ENCODE data around the gene ZNF426. TPM values are rescaled to one million over a fixed set of nuclear protein-coding genes. Genes with fewer than 3 reads are reported as not detected.
A peak's percentile ranks its signal among the peaks of the same experiment; 100 is the strongest.

Gene ZNF426
- total and polyA plus RNA-seq, 2 of the 13 experiments (the other 11 are each of a cell fraction or from before 2014, with no cell fraction given): 3.8 to 14.9 TPM

- TF ChIP-seq ZNF510 (CRISPR knock-in tag; IDR thresholded peaks at IDR 0.05; ENCODE audit: low read depth): 0 out of 2 replicates have a peak, but pooled peaks have one; percentile 45
- TF ChIP-seq ZNF205 (CRISPR knock-in tag; IDR thresholded peaks at IDR 0.05): 0 out of 2 replicates have a peak, but pooled peaks have one; percentile 40
- TF ChIP-seq MTA1 (CRISPR knock-in tag; IDR thresholded peaks at IDR 0.05; ENCODE audit: borderline replicate concordance): peak; percentile 51; the same call in 1 of the 2 replicates
- TF ChIP-seq ETV5 (CRISPR knock-in tag; IDR thresholded peaks at IDR 0.05; ENCODE audit: borderline replicate concordance): peak; percentile 83; the same call in 1 of the 2 replicates
- peak; percentile 65; the same call in 1 of the 2 replicates for TF ChIP-seq ARNT2 (CRISPR knock-in tag; IDR thresholded peaks at IDR 0.05; ENCODE audit: low read depth)
- TF ChIP-seq KLF12 (CRISPR knock-in tag; IDR thresholded peaks at IDR 0.05; ENCODE audit: borderline replicate concordance): no peak; the same call in 1 of the 2 replicates
- no peak for TF ChIP-seq SCMH1 (CRISPR knock-in tag; IDR thresholded peaks at IDR 0.05; ENCODE audit: borderline replicate concordance)
- TF ChIP-seq, protein P1, sequence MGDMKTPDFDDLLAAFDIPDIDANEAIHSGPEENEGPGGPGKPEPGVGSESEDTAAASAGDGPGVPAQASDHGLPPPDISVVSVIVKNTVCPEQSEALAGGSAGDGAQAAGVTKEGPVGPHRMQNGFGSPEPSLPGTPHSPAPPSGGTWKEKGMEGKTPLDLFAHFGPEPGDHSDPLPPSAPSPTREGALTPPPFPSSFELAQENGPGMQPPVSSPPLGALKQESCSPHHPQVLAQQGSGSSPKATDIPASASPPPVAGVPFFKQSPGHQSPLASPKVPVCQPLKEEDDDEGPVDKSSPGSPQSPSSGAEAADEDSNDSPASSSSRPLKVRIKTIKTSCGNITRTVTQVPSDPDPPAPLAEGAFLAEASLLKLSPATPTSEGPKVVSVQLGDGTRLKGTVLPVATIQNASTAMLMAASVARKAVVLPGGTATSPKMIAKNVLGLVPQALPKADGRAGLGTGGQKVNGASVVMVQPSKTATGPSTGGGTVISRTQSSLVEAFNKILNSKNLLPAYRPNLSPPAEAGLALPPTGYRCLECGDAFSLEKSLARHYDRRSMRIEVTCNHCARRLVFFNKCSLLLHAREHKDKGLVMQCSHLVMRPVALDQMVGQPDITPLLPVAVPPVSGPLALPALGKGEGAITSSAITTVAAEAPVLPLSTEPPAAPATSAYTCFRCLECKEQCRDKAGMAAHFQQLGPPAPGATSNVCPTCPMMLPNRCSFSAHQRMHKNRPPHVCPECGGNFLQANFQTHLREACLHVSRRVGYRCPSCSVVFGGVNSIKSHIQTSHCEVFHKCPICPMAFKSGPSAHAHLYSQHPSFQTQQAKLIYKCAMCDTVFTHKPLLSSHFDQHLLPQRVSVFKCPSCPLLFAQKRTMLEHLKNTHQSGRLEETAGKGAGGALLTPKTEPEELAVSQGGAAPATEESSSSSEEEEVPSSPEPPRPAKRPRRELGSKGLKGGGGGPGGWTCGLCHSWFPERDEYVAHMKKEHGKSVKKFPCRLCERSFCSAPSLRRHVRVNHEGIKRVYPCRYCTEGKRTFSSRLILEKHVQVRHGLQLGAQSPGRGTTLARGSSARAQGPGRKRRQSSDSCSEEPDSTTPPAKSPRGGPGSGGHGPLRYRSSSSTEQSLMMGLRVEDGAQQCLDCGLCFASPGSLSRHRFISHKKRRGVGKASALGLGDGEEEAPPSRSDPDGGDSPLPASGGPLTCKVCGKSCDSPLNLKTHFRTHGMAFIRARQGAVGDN (CRISPR knock-in tag; IDR thresholded peaks at IDR 0.05): peak; percentile 92
- no peak for TF ChIP-seq CC2D1A (CRISPR knock-in tag; IDR thresholded peaks at IDR 0.05)
- no peak for TF ChIP-seq RAD21 (CRISPR knock-in tag; IDR thresholded peaks at IDR 0.05)
- peak; percentile 53; the same call in 1 of the 2 replicates for TF ChIP-seq ARID2 (CRISPR knock-in tag; IDR thresholded peaks at IDR 0.05; ENCODE audit: borderline replicate concordance)
- TF ChIP-seq NR2F1 (CRISPR knock-in tag; IDR thresholded peaks at IDR 0.05): no peak
- TF ChIP-seq, protein P2, sequence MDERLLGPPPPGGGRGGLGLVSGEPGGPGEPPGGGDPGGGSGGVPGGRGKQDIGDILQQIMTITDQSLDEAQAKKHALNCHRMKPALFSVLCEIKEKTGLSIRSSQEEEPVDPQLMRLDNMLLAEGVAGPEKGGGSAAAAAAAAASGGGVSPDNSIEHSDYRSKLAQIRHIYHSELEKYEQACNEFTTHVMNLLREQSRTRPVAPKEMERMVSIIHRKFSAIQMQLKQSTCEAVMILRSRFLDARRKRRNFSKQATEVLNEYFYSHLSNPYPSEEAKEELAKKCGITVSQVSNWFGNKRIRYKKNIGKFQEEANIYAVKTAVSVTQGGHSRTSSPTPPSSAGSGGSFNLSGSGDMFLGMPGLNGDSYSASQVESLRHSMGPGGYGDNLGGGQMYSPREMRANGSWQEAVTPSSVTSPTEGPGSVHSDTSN (CRISPR knock-in tag; IDR thresholded peaks at IDR 0.05): no peak
- TF ChIP-seq ZFX (CRISPR knock-in tag; IDR thresholded peaks at IDR 0.05; ENCODE audit: low read depth): peak; percentile 96
- TF ChIP-seq ZNF563 (CRISPR knock-in tag; IDR thresholded peaks at IDR 0.05): no peak
- TF ChIP-seq HMGXB3 (CRISPR knock-in tag; IDR thresholded peaks at IDR 0.05; ENCODE audit: borderline replicate concordance): no peak
- TF ChIP-seq RFXAP (CRISPR knock-in tag; IDR thresholded peaks at IDR 0.05; ENCODE audit: borderline replicate concordance): no peak; the same call in none of the 2 replicates
- peak; percentile 53; the same call in 1 of the 2 replicates for TF ChIP-seq POLR2AphosphoS2 (IDR thresholded peaks at IDR 0.05; ENCODE audit: low read depth, low read length)
- peak; percentile 46; the same call in 1 of the 2 replicates for TF ChIP-seq HIVEP1 (CRISPR knock-in tag; IDR thresholded peaks at IDR 0.05)
- TF ChIP-seq NBN (conservative IDR thresholded peaks at IDR 0.05): no peak
Measured at GRCh38 chr19:9584073-9584833, 45.8 kb upstream of the ZNF426 start, which contains the start of gene ZNF121 (continued).
